NOMO-1 treated with DMSO at 0.1 percent for 48 hours (cell line): ENCODE data around the gene PLEKHJ1.

ENCODE experiments used
- DNase-seq: peaks from one replicate; lab custom pipeline; 2025; ENCODE audit not compliant: unreplicated experiment; lab: John Stamatoyannopoulos, UW

PLEKHJ1 gene

GRCh38 chr19:2224754-2225349 is 11.3 kb downstream of the PLEKHJ1 start:
- DNase-seq = no peak

GRCh38 chr19:2223959-2224358 is 12.2 kb downstream of the PLEKHJ1 start:
- DNase-seq = no peak

DNA sequence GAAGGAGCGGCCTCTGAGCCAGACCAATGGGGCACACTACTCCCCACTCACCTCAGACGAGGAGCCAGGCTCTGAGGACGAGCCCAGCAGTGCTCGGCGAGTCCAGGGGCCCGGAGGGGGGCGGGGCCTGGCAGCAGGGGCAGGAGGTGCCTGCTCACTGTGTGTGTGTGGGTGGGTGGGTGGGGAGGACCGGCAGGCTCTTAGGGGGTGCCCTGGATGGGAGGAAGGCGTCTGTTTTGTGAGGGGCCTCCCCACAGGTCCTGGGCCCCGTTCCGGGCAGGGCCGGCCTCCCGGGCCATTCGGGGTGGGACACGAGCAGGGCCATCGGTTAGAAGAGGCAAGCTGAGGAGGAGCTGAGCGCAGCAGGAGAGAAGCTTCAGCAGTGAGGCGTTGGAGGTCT is 12.7 kb downstream of the PLEKHJ1 start:
- no peak for DNase-seq

GRCh38 chr19:2221918-2222317 is 14.2 kb downstream of the PLEKHJ1 start:
- no peak for DNase-seq

- DNase-seq = no peak
These were observed 14.8 kb downstream of the PLEKHJ1 start for GRCh38 chr19:2221250-2221831.

GRCh38 chr19:2219726-2220125 is 16.4 kb downstream of the PLEKHJ1 start:
- DNase-seq = no peak

DNA sequence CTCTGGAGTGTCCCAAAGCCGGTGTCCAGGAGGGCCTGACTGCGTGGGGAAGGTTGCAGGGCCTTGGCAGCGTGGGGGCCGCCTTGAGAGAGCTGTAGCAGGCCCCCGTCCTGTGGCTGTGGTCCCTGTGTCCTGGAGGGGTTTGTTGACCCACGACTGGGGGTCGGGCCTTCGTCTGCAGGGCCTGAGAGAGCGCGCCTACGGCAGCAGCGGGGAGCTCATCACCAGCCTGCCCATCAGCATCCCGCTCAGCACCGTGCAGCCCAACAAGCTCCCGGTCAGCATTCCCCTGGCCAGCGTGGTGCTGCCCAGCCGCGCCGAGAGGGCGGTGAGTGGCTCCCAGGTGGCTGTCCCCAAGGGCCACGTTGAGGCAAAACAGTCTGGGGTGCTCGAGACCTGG is 18.5 kb downstream of the PLEKHJ1 start:
- DNase-seq = no peak

DNA sequence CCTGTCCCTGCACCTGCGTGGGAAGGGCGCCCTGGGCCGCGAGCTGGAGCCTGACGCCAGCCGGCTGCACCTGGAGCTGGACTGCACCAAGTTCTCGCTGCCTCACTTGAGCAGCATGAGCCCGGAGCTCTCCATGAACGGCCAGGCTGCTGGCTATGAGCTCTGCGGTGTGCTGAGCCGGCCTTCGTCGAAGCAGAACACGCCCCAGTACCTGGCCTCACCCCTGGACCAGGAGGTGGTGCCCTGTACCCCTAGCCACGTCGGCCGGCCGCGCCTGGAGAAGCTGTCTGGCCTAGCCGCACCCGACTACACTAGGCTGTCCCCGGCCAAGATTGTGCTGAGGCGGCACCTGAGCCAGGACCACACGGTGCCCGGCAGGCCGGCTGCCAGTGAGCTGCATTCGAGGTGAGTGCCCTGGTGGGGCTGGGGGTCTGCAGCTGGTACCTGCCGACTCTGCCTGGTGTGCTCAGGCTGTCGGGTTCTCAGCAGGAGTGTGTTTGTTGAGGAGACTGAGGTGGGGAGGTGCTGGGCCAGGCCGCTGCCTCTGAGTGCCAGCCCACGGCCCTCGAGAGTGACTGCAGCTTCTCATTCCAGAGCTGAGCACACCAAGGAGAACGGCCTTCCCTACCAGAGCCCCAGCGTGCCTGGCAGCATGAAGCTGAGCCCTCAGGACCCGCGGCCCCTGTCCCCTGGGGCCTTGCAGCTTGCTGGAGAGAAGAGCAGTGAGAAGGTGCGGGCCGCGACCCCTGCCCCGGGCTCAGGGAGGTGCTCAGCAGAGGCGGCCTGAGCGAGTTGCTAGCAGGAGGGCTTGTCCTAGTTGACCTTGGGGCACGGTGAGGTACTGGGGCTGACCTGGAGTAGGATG is 19.5 kb downstream of the PLEKHJ1 start:
- no peak for DNase-seq

DNA sequence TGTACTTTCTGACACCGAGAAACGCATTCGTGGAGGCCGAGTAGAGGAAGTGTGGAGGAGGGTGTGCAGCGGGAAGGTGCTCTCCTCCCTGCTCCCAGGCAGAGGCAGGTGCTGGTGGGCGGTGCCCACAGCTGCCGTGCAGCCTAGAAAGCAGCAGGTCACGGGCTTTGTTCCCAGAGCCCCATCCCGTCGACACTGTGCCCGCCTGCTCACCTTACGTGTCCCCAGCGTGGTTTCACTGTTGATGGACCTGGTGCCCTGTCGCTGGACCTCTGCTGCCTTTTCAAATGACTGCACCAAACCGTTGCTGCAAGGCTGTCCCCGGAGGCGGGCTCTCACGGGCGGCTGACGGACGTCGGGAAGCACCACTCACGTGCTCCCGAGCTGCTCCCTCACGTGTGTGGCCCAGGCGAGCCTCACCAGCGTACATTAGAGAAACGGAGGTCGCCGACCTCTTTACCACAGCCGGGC is 20.8 kb downstream of the PLEKHJ1 start:
- DNase-seq = no peak

DNA sequence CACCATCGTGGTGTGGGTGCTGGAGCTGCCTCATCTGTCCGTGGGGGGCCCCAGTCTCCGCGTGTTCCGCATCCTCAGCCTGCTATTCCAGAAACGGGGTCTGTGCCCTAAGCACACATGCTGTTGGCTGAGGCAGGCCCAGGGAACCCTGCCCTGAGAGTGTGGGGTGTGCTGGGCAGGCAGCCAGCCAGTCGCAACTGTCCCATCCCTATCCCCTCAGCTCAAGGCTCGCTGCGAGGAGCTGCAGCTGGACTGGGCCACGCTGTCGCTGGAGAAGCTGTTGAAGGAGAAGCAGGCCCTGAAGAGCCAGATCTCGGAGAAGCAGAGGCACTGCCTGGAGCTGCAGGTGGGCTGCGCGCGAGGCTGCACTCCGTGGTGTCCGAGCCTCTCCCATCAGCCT is 21.9 kb downstream of the PLEKHJ1 start:
- no peak for DNase-seq

- DNase-seq = no peak
These were observed 22.3 kb downstream of the PLEKHJ1 start for GRCh38 chr19:2213799-2214198.

DNA sequence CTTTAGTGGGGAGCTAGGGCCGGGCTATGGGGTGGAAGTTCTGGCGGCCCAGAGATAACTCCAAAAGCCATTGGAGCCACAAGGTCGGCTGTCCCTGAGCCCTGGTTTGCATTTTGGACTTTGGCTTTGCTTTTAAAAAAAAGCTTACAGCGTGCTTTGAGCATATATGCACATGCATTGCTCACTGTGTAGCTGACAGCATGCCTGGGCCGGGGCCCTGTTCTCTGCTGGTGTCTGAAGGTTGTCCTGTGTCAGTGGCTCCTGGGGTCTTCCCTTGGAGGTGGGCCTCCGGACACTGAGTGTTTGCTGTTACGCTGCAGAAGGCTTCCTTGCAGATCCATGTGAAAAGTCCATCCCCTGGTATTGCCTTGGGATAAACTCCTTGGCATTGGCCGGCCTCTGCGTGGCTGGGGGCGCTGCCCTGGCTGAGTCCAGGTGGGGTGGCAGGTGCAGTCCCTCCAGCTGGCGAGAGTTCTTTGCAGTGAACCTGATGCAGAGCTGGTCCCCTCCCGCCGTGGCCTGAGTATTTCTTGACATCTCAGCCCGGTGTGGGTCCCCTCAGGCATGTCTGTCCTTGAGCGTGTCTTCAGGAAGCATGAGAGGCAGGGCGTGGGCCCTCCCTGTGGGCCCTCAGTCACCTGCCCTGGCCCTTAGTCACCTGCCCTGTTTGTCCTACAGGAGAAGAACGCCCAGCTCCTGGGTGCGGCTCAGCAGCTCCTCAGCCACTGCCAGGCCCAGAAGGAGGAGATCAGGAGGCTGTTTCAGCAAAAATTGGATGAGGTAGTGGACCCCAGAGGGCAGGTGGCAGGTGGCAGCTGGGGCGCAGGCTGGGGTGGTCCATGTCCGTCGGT is 23.0 kb downstream of the PLEKHJ1 start:
- no peak for DNase-seq

- no peak for DNase-seq
These were observed 25.0 kb downstream of the PLEKHJ1 start for GRCh38 chr19:2210987-2211740.

- no peak for DNase-seq
These were observed 25.9 kb downstream of the PLEKHJ1 start for GRCh38 chr19:2210206-2210605.

DNA sequence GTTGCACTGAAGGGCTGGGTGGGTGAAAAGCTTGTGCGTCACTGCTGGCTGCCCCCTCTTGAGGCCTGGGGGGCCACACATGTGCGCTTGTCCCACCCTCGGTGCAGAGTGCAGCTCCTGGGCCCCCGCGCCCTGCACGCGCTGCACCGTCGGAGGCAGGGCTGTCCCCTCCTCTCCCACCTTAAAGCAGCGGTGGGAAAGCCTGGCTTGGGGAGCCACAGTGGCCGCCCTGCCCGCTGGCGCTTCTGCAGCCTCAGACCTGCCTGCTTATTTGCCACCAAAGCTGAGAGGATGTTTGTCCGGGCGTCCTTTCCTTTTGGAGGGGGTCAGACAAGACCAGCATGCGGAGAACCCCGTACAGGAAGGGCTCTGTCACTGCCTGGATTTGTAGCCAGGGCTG is 26.7 kb downstream of the PLEKHJ1 start:
- no peak for DNase-seq

- DNase-seq = no peak
These were observed 27.2 kb downstream of the PLEKHJ1 start for GRCh38 chr19:2208975-2209374.

DNA sequence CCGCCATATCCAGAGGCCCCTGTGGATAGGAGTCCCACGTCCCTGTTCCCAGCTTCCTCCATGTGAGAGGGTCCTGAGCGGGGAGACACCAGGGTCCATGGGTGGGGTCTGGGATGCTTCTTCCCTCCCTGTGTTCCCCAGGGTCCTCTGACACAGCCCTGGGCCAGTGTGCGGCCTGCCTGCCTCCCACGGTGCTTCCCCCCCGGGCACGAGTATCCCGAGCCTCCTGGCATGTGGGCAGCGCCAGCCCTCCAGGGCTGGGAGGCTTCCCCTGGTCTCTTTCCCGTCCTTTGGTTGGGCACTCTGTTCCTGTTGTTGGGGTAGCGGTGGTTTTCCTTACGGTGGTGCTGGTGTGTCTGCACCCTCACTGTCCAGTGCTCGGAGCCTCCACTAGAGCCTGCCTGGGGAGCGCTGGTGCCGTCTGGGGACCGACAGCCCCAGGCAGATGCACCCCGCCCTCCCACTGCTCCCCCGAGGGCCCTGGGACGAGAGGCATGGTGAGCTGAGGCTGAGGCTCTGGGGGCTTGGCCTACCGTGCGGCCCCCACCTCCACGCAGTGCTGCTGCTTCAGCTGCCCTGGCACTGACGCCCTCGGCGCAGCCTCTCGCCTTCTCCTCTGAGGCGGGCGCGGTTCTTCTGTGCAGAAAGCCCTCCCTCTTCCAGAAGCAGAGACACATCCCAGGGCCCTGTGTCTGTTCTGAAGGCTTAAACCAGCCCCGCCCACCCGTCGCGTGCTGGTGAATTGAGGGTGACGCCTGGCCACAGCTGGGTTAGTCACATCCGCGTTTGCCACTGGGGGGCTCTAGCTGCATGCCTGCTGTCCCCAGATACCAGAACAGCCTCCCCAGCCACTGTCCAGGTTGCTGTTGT is 27.9 kb downstream of the PLEKHJ1 start:
- DNase-seq = no peak

DNA sequence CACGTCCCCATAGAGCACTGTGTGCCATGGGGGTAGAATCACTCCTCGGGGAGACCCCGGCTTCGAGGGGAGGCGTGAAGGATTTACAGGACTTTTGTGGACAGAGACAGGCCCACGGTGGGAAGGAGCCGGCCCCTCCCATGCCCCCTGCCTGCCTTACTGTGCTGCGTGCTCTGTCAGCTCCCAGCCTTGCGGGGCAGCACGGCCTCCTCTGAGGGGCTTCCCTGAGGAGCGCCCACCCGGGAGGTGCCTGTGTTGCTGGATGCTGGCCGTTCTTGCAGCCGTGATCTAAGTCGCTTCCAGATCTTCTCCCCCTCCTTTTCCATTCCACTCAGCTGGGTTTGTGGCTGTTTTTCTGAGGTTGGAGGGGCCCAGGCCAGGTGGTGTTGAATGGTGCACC is 29.1 kb downstream of the PLEKHJ1 start:
- no peak for DNase-seq

DNA sequence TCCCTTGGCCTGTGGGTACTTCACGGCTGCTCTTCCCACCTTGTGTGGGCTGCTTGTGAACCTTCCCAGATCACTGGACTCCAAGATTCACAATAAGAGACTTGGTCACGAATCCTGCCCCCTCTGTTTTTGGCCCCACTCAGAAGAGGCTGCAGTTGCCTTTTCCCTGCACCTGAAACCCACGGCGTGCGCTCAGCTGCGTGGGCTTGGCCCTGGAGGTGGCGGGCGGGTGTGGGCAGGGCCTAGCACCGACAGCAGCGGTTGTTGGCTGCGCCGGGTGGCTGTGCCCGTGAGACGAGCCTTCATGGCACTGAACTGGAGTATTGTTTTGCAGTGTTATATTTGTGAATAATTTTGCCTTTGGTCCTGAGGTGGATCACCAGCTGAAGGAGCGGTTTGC is 33.8 kb downstream of the PLEKHJ1 start:
- DNase-seq = no peak
